GM12864 (cell line): ENCODE measurements around the gene VAX1.

ENCODE experiments used
- DNase-seq: peaks from one replicate; pipeline ENCODE4 v3.0.0-alpha.2; 2011; ENCODE audit warnings: low read depth
- H3K4me3 ChIP-seq: 2 replicates; pipeline ENCODE4 v1.5.1; 2011; ENCODE audit warnings: mild to moderate bottlenecking, low read depth, low read length, control low read depth
- TF ChIP-seq, protein P1 (sequence below): IDR thresholded peaks from 2 replicates; pipeline ENCODE4 v1.5.1; 2011; ENCODE audit warnings: low read depth, mild to moderate bottlenecking, moderate library complexity, low read length, control low read depth, inconsistent platforms; ENCODE audit errors: missing control alignments

Gene VAX1

GRCh38 chr10:117163061-117163953, 25.2 kb upstream of the VAX1 start:
- no peak overlapping the region for H3K4me3 ChIP-seq
- no peak for DNase-seq

DNA sequence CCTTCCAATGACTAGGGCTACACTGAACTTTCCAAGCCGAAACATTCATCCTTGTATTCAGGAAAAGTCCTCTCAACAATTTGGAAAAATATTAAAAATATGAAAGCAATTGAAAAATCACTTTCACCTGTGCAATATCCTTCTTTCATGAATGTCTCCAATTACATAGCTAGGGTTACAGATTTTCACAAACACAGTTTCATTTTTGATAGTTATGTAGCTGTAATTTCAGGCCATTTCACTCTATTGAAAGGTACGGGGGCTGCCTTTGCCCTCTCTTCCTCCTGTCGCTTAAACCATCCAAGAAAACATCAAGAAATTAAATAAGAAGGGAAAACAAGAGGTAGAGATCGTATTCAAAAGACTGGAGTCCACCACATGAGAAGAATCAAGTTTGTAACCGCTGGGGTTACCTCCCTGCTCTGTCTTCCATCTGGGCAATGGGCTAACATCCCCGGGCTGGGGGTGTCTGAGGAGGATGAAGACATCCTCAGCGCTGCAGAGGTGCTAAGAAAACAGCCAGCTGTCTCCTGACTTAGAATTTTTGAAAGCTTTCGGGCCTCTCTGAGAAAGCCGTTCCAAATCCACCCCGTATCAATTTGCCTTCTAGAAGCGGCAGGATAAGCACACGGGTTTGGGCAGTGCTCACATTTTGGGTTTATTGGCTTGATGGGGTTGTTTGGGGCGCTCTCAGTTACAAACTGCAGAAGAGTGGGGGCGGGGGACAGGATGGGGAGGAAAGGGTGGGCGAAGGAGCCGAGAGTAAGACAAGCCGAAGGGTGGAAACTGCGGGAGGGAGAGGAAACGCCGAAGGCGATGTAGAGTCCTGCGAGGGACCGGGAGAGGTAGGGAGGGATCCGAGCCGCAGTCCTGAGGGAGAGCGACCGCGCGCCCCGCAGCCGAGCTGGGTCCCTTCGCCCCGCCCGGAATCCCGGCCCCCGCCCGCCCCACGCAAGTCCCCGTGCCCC, 24.3 kb upstream of the VAX1 start:
- H3K4me3 ChIP-seq = no peak overlapping the region
- TF ChIP-seq, protein P1, sequence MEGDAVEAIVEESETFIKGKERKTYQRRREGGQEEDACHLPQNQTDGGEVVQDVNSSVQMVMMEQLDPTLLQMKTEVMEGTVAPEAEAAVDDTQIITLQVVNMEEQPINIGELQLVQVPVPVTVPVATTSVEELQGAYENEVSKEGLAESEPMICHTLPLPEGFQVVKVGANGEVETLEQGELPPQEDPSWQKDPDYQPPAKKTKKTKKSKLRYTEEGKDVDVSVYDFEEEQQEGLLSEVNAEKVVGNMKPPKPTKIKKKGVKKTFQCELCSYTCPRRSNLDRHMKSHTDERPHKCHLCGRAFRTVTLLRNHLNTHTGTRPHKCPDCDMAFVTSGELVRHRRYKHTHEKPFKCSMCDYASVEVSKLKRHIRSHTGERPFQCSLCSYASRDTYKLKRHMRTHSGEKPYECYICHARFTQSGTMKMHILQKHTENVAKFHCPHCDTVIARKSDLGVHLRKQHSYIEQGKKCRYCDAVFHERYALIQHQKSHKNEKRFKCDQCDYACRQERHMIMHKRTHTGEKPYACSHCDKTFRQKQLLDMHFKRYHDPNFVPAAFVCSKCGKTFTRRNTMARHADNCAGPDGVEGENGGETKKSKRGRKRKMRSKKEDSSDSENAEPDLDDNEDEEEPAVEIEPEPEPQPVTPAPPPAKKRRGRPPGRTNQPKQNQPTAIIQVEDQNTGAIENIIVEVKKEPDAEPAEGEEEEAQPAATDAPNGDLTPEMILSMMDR = no peak

More at GRCh38 chr10:117163061-117163953, 25.2 kb upstream of the VAX1 start:
- TF ChIP-seq, protein P1 = no peak

GRCh38 chr10:117161386-117162033, 23.4 kb upstream of the VAX1 start:
- TF ChIP-seq, protein P1 = no peak
- no peak for DNase-seq
- H3K4me3 ChIP-seq = no peak overlapping the region

More for the DNA sequence above, 24.3 kb upstream of the VAX1 start:
- DNase-seq = no peak

DNA sequence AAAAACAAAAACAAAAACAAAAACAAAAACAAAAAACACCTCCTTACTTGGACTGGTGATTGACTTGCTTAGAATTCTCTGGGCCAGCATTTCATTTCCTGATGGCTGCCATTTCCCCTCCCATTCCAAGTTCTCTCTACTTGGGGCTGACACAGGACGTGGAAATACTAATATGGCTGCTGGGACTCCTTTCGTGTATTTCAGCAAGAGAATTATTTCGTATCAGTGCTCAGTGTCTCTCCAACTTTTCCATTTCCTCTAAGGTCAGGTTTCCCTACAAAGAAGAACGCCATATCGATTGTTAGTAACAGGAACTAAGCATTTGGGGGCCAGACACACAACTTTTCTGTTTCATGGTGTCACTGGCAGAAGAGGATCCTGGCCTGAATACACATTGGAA, 22.5 kb upstream of the VAX1 start:
- TF ChIP-seq, protein P1 = no peak

GRCh38 chr10:117159390-117159789, 21.3 kb upstream of the VAX1 start:
- TF ChIP-seq, protein P1 = no peak
- no peak overlapping the region for H3K4me3 ChIP-seq
- DNase-seq = no peak

More for the DNA sequence above, 22.5 kb upstream of the VAX1 start:
- DNase-seq = no peak
- H3K4me3 ChIP-seq = no peak overlapping the region

- DNase-seq = no peak
- TF ChIP-seq, protein P1 = no peak
- no peak overlapping the region for H3K4me3 ChIP-seq
Observed at GRCh38 chr10:117158297-117158696, 20.2 kb upstream of the VAX1 start.
